CD4-positive, alpha-beta T cell treated with Interleukin-21 for 1 hour (primary cell): Measurements from ENCODE around the gene SOHLH2.

ENCODE experiments used
- DNase-seq: peaks from one replicate; pipeline ENCODE4 v3.0.0-alpha.2; 2020

Gene SOHLH2

GRCh38 chr13:36175621-36176020 is 38.7 kb downstream of the SOHLH2 start:
- DNase-seq = no peak

GRCh38 chr13:36174923-36175322 is 39.4 kb downstream of the SOHLH2 start:
- DNase-seq = no peak

GRCh38 chr13:36173571-36174322 is 40.6 kb downstream of the SOHLH2 start:
- DNase-seq = no peak

GRCh38 chr13:36166046-36166445 is 48.3 kb downstream of the SOHLH2 start:
- DNase-seq = no peak

- DNase-seq = no peak
Observed at GRCh38 chr13:36163809-36164308, 50.5 kb downstream of the SOHLH2 start.

- no peak for DNase-seq
Observed at GRCh38 chr13:36163286-36163685, 51.1 kb downstream of the SOHLH2 start.

GRCh38 chr13:36160297-36160696 is 54.1 kb downstream of the SOHLH2 start:
- DNase-seq = no peak

GRCh38 chr13:36158611-36159010 is 55.7 kb downstream of the SOHLH2 start:
- no peak for DNase-seq

GRCh38 chr13:36157480-36157879 is 56.9 kb downstream of the SOHLH2 start:
- no peak for DNase-seq

GRCh38 chr13:36154567-36155291 is 59.6 kb downstream of the SOHLH2 start:
- no peak for DNase-seq

GRCh38 chr13:36151591-36151990 is 62.8 kb downstream of the SOHLH2 start:
- DNase-seq = no peak

- DNase-seq = no peak
Observed at GRCh38 chr13:36148446-36148845, 65.9 kb downstream of the SOHLH2 start.

- DNase-seq = no peak
Observed at GRCh38 chr13:36147330-36147729, 67.0 kb downstream of the SOHLH2 start.

GRCh38 chr13:36146511-36147269 is 67.7 kb downstream of the SOHLH2 start:
- DNase-seq = no peak

GRCh38 chr13:36143738-36144137 is 70.6 kb downstream of the SOHLH2 start:
- DNase-seq = no peak

- DNase-seq = no peak
Observed at GRCh38 chr13:36142735-36143134, 71.6 kb downstream of the SOHLH2 start.

GRCh38 chr13:36135876-36136275 is 78.5 kb downstream of the SOHLH2 start:
- no peak for DNase-seq

GRCh38 chr13:36134632-36135031 is 79.7 kb downstream of the SOHLH2 start:
- no peak for DNase-seq

- no peak for DNase-seq
Observed at GRCh38 chr13:36133950-36134626, 80.3 kb downstream of the SOHLH2 start.

- DNase-seq = no peak
Observed at GRCh38 chr13:36132376-36132775, 82.0 kb downstream of the SOHLH2 start.

GRCh38 chr13:36131931-36132297 is 82.4 kb downstream of the SOHLH2 start:
- DNase-seq = no peak

GRCh38 chr13:36131222-36131930 is 83.0 kb downstream of the SOHLH2 start, which contains the start of gene DCLK1:
Gene DCLK1 (minus strand): TSS chr13:36131382.
- no peak for DNase-seq
